Measurements from ENCODE around the gene C1QTNF12. TPM values are rescaled to one million over a fixed set of nuclear protein-coding genes. Genes with fewer than 3 reads are reported as not detected.

C1QTNF12 gene
- total RNA-seq, 3 donors from 2014 or later = 21.5 to 54.0 (median 36.5) TPM

DNA sequence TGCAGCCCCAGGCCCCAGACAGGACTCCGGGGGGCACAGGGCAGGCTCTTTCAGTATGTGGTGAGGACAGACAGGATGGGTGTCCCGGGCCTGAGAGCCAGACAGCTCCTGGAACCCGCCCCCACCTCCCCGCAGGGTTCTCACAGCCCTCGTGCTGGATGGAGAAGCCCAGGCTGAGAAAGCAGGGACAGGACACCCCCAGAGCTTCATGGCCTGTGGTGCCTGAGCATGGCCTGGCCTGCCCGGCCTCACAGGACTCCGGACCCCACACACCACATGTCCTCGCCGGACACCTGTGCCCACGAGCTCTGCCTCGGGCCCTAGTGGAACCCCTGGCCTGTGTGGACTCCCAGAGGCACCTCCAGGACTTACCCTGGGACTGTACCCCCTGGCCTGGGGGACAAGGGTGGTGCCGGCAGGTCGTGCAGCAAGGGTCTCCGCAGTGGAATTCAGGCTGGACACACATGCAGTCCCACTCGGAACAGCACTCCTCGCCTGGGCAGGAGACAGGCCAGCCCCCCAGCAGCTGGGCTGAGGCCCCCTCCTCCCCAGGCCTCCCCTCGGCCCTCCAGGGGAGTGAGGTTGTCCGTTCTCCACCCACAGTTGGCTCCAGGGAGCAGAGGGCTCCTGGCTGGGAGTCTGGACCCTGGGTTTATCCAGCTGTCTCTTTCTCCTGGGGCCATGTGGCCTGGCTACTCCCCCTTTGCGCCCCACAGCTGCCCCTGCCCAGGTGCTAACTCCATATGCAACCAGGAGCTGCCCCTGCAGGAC lies 41.3 kb downstream of the C1QTNF12 start:
- peak in 2 of 3 donors; percentile 23 to 48 for DNase-seq
- no peaks in the 10 kb centered on the region for H3K36me3 ChIP-seq (ENCODE audit: low read depth)
- TF ChIP-seq, protein P1, sequence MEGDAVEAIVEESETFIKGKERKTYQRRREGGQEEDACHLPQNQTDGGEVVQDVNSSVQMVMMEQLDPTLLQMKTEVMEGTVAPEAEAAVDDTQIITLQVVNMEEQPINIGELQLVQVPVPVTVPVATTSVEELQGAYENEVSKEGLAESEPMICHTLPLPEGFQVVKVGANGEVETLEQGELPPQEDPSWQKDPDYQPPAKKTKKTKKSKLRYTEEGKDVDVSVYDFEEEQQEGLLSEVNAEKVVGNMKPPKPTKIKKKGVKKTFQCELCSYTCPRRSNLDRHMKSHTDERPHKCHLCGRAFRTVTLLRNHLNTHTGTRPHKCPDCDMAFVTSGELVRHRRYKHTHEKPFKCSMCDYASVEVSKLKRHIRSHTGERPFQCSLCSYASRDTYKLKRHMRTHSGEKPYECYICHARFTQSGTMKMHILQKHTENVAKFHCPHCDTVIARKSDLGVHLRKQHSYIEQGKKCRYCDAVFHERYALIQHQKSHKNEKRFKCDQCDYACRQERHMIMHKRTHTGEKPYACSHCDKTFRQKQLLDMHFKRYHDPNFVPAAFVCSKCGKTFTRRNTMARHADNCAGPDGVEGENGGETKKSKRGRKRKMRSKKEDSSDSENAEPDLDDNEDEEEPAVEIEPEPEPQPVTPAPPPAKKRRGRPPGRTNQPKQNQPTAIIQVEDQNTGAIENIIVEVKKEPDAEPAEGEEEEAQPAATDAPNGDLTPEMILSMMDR (IDR thresholded peaks at IDR 0.05) = no peak
- ATAC-seq = no peak
- no peak overlapping the region for H3K4me3 ChIP-seq
- peaks cover 17% of the 10 kb centered on the region for H3K4me1 ChIP-seq (ENCODE audit: low read depth)
- no peaks in the 10 kb centered on the region for H3K9me3 ChIP-seq
- intact Hi-C loops (cut with DNase I, micrococcal nuclease) = no loop called here

DNA sequence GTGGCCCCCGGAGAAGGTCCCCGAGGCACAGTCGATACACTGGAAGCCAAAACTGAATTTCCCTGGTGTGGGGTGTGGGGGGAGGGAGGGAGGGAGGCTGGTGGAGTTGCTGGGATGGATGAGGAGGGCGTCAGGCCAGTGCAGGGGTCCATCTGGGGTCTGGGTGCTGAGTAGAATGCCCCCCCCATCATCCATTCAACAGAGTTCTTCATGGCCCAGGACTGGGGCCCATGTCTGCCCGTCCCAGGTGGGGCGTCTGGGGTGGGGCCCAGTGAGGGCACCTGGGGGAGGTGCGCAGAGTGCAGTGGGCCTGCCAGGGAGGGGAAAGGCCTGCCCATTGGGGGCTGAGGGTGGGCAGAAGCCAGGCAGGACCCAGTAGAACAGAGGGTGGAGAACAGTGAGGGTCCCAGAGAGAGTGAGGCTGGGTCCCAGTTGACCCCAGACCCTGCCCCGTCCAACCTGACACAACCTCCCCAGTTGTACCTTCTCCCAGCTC lies 42.0 kb downstream of the C1QTNF12 start:
- H3K4me1 ChIP-seq (ENCODE audit: low read depth) = peaks cover 17% of the 10 kb centered on the region
- no peaks in the 10 kb centered on the region for H3K9me3 ChIP-seq
- TF ChIP-seq, protein P1 (IDR thresholded peaks at IDR 0.05) = no peak
- H3K36me3 ChIP-seq (ENCODE audit: low read depth) = no peaks in the 10 kb centered on the region
- ATAC-seq (no peak), DNase-seq (peak in 1 of 3 donors; percentile 23)
- intact Hi-C loops (cut with DNase I, micrococcal nuclease) = no loop called here
- H3K4me3 ChIP-seq = no peak overlapping the region

DNA sequence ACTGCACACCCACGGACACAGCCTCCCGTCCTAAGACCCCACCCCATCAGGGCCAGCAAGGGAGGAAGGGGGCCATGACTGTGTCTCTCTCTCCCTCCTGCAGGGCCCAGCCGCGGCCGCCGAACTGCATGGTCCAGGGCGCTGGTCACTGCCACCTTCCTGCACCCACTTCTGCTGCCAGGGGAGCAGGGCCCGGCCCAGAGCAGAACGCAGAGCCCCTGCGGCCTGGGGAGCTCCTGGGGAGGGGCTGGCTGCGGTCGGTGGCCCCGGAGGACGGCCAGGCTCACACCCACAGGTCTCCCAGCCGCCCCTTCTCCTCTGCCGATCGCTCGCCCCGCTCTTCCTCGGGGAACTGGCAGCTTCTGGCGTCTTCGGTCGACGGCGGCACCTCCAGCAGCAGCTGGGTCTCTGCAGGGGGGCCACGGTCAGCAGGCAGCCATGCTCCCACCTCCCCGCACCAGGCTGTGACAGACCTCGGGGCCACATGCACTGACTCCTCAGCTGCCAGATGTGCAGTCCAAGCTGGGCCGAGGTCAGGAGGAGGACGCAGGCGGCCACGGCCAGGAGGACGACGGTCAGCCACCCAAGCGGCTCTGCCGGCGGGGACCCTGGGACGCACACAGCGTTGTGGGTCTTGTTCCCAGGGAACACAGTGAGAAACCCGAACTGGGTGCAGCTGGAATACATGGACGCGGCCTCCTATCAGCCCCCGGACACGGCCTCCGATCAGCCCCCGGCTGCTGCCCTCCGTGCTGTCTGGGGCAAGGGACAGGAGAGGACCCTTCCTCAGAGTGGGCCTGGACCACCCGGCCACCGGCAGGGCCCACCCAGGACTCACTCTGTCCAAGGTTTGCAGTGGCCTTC lies 42.7 kb downstream of the C1QTNF12 start:
- no peak overlapping the region for H3K4me3 ChIP-seq
- DNase-seq (peak in 2 of 3 donors; percentile 22 to 48), ATAC-seq (no peak)
- TF ChIP-seq, protein P1 (IDR thresholded peaks at IDR 0.05) = no peak
- intact Hi-C loops (cut with DNase I, micrococcal nuclease) = no loop called here
- no peaks in the 10 kb centered on the region for H3K9me3 ChIP-seq
- H3K4me1 ChIP-seq (ENCODE audit: low read depth) = peaks cover 17% of the 10 kb centered on the region
- no peaks in the 10 kb centered on the region for H3K36me3 ChIP-seq (ENCODE audit: low read depth)

DNA sequence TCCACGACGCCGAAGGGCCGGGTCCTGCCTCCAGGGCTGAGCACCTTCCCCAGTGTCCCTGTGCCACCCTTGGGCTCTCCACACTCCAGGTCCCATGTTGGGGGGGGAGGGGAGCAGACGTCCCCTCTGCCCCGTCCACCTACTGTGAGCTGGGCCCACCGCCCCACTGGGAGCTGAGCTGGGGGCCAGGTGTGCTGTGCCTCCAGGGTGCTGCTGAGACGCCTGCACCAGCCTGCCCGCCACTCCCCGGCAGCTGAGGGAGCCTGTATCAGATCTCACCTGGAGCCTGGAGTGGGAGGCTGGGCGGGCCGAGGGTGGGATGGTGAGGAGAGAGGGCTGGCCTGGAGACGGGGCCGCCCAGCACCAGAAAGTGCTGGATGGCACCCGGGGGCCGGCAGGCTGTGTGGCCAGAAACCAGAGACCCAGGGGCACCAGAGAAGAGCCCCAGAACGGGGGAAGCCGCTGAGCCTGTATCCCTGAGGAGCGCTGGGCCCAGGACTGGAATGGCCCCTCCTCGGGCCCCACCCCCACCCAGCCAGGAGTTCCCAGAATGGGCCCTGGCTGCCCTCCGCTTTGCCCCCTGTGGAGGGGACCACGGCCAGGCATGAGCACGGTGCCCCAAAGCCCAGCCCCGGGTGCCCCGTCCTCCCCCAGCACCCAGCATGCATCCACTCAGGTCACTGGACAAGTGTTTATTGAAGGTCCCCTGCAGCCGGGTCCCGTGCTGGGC lies 43.5 kb downstream of the C1QTNF12 start:
- peaks cover 12% of the 10 kb centered on the region for H3K4me1 ChIP-seq (ENCODE audit: low read depth)
- H3K36me3 ChIP-seq (ENCODE audit: low read depth) = no peaks in the 10 kb centered on the region
- intact Hi-C loops (cut with DNase I, micrococcal nuclease) = no loop called here
- ATAC-seq (no peak), DNase-seq (peak in 2 of 3 donors; percentile 24 to 46)
- no peak overlapping the region for H3K4me3 ChIP-seq
- TF ChIP-seq, protein P1 (IDR thresholded peaks at IDR 0.05) = no peak
- H3K9me3 ChIP-seq = no peaks in the 10 kb centered on the region

All from mucosa of descending colon (tissue), 3 donors.